HCT116 (cell line): ENCODE data around the gene SRF. TPM values are rescaled to one million over a fixed set of nuclear protein-coding genes. Genes with fewer than 3 reads are reported as not detected.

Source experiments
- CBX3 ChIP-seq: IDR thresholded peaks from 2 replicates; pipeline ENCODE4 v1.6.1; 2012; ENCODE audit warnings: low read depth
- EGR1 ChIP-seq: IDR thresholded peaks from 2 replicates; pipeline ENCODE4 v1.6.1; 2012; ENCODE audit warnings: low read depth
- ELF1 ChIP-seq: IDR thresholded peaks from 2 replicates; pipeline ENCODE4 v1.6.1; 2012; ENCODE audit warnings: low read depth, borderline replicate concordance
- EZH2 ChIP-seq: fragments of 200-600 bp; sonication (generic); IDR thresholded peaks from 2 replicates; pipeline ENCODE4 v1.6.1; 2017; ENCODE audit warnings: antibody characterized with exemption, mixed run types
- FOSL1 ChIP-seq: IDR thresholded peaks from 2 replicates; pipeline ENCODE4 v1.6.1; 2012; ENCODE audit warnings: low read depth
- POLR2A ChIP-seq: IDR thresholded peaks from 2 replicates; pipeline ENCODE4 v1.7.0; 2011; ENCODE audit warnings: borderline replicate concordance; ENCODE audit not compliant: insufficient read depth, insufficient read length; ENCODE audit errors: extremely low read depth
- RAD21 ChIP-seq: IDR thresholded peaks from 2 replicates; pipeline ENCODE4 v1.6.1; 2012; ENCODE audit warnings: low read depth, mild to moderate bottlenecking
- SIN3A ChIP-seq: IDR thresholded peaks from 2 replicates; pipeline ENCODE4 v1.6.1; 2012; ENCODE audit warnings: low read depth
- total RNA-seq: library from RNA; stranded (reverse); gene quantifications from one replicate; pipeline ENCODE4 v1.2.1, GENCODE V29; 2021; ENCODE audit not compliant: unreplicated experiment
- TF ChIP-seq, protein P1 (sequence below), 3 experiments: fragments of 200-600 bp in 1 of 3; sonication (generic) in 1 of 3; IDR thresholded peaks in 2 of 3; conservative IDR thresholded peaks in 1 of 3; 2 replicates each; pipeline ENCODE4 v1.5.1; 2012 to 2017; ENCODE audit warnings: low read depth in 2 of 3, low read length in 2 of 3, antibody characterized with exemption in 1 of 3, borderline replicate concordance in 1 of 3, control low read depth in 1 of 3, mild to moderate bottlenecking in 1 of 3, mixed read lengths in 1 of 3, mixed run types in 1 of 3, moderate library complexity in 1 of 3; ENCODE audit not compliant: insufficient read depth in 1 of 3
- TF ChIP-seq, protein P2 (sequence below): IDR thresholded peaks from 2 replicates; pipeline ENCODE4 v1.6.1; 2011; ENCODE audit warnings: mild to moderate bottlenecking, low read length, moderate library complexity; ENCODE audit not compliant: insufficient replicate concordance; ENCODE audit errors: extremely low read depth

SRF gene
- total RNA-seq, 1 experiment from 2014 or later: 28.1 TPM

DNA sequence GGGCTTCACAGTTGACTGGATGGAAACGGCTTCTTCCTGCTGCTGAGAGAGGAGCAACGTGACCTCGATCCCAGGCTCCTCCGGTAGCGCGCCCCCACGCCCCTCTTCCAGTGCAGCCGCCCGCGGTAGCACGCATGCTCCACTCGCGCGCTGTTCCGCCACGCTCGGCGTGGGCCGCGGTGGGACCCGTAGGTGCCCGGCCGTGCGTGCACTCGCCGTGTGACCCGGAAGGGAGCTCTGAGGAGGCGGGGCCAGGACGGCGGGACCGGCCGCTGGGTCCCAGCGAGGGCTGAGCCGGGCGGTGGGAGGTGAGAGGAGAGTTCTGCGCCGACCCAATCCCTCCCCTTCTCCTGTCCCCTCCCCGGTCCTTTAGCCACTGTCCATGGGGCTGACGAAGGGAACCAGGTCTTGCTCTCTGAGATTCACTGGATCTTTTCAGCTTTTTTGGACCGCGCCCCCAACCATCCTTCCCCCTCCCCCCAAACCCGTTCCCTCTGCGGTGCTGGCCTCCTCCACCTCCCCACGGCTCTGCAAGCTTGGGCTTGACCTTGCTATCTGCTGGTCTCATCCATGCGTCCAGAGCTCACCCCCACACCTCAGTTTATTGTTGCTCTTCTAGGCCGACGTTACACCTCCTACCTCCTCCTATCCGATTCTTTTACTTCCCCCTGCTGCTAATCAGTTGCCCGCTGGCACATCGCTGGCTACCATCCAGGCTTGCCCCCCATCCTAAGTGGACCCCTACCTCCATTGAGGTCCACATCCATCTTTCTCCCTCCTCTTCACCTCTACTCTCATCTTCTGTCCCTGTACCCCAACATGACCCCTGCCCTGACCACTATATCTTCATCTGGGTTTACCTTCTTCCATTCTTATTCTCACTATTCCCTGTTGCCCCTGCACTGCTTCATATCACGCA, 11.1 kb downstream of the SRF start, which contains the start of gene CUL9 (continued):
- TF ChIP-seq, protein P1, sequence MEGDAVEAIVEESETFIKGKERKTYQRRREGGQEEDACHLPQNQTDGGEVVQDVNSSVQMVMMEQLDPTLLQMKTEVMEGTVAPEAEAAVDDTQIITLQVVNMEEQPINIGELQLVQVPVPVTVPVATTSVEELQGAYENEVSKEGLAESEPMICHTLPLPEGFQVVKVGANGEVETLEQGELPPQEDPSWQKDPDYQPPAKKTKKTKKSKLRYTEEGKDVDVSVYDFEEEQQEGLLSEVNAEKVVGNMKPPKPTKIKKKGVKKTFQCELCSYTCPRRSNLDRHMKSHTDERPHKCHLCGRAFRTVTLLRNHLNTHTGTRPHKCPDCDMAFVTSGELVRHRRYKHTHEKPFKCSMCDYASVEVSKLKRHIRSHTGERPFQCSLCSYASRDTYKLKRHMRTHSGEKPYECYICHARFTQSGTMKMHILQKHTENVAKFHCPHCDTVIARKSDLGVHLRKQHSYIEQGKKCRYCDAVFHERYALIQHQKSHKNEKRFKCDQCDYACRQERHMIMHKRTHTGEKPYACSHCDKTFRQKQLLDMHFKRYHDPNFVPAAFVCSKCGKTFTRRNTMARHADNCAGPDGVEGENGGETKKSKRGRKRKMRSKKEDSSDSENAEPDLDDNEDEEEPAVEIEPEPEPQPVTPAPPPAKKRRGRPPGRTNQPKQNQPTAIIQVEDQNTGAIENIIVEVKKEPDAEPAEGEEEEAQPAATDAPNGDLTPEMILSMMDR (IDR thresholded peaks at IDR 0.05 in 2 of 3, conservative IDR thresholded peaks at IDR 0.05 in 1 of 3; ENCODE audit: borderline replicate concordance in 1 of 3, insufficient read depth in 1 of 3, low read depth in 2 of 3, low read length in 2 of 3): no peak
- TF ChIP-seq FOSL1 (no peak), EZH2 (no peak), ELF1 (peak; percentile 95), POLR2A (no peak), EGR1 (0 out of 2 replicates have a peak, but pooled peaks have one; percentile 43), CBX3 (no peak), RAD21 (no peak), SIN3A (peak; percentile 90)
- TF ChIP-seq, protein P2, sequence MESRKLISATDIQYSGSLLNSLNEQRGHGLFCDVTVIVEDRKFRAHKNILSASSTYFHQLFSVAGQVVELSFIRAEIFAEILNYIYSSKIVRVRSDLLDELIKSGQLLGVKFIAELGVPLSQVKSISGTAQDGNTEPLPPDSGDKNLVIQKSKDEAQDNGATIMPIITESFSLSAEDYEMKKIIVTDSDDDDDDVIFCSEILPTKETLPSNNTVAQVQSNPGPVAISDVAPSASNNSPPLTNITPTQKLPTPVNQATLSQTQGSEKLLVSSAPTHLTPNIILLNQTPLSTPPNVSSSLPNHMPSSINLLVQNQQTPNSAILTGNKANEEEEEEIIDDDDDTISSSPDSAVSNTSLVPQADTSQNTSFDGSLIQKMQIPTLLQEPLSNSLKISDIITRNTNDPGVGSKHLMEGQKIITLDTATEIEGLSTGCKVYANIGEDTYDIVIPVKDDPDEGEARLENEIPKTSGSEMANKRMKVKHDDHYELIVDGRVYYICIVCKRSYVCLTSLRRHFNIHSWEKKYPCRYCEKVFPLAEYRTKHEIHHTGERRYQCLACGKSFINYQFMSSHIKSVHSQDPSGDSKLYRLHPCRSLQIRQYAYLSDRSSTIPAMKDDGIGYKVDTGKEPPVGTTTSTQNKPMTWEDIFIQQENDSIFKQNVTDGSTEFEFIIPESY: peak; percentile 86
